IPS-18a (cell line): ENCODE measurements around the gene PTPRG.
A peak's percentile ranks its signal among the peaks of the same experiment; 100 is the strongest.

Experiments
- H3K27ac ChIP-seq: one replicate; pipeline ENCODE4 v1.5.1; 2013; ENCODE audit warnings: low read length
- H3K27me3 ChIP-seq: one replicate; pipeline ENCODE4 v1.6.1; 2013; ENCODE audit warnings: mild to moderate bottlenecking, low read length; ENCODE audit not compliant: control insufficient read depth, insufficient read depth
- H3K36me3 ChIP-seq: one replicate; pipeline ENCODE4 v1.6.1; 2013; ENCODE audit warnings: low read depth, low read length; ENCODE audit not compliant: control insufficient read depth
- H3K4me1 ChIP-seq: one replicate; pipeline ENCODE4 v1.6.1; 2013; ENCODE audit warnings: low read depth, low read length; ENCODE audit not compliant: control insufficient read depth
- H3K4me3 ChIP-seq: one replicate; pipeline ENCODE4 v1.5.1; 2013; ENCODE audit warnings: low read length
- H3K9ac ChIP-seq: one replicate; pipeline ENCODE4 v1.6.1; 2013; ENCODE audit warnings: mild to moderate bottlenecking, low read length, moderate library complexity
- H3K9me3 ChIP-seq: one replicate; pipeline ENCODE4 v1.6.1; 2013; ENCODE audit warnings: low read depth, low read length; ENCODE audit not compliant: control insufficient read depth

The PTPRG gene

DNA sequence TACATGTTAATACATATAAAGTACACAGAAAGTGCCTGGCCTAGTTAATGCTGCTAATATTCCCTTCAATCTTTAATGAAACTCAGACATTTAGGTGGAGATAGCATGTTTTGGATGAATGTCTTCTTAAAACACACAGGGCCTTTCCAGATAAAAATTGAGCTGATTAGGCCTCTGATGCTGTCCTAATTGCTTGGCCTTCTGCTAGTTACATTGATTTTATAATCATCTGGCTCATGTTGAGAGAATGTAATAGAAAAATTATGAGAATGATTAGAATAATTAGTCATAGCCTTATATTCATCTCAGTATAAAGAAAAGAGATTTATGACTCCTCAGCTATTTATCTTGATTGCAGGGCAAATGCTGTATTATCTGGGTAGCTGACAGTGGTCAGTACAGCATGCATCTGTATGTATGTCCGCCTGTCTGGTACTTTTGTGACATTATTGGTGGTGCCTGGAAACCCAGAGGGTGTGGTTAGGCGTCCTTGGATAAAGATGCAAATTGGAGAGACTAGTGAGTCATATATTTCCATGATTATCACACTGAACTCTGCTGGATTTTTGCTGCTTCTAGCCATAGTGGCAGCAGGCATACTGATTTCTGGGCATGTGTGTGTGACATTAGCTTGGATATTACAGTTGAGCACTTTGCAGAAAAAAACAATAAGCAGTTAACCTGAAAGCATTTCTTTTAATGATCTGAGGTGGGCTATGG is 691.2 kb downstream of the PTPRG start:
- no peak overlapping the region for H3K9ac ChIP-seq
- no peaks in the 10 kb centered on the region for H3K9me3 ChIP-seq
- H3K27ac ChIP-seq: no peak overlapping the region
- no peaks in the 10 kb centered on the region for H3K27me3 ChIP-seq
- H3K4me3 ChIP-seq: no peak overlapping the region
- H3K4me1 ChIP-seq: peaks cover 14% of the 10 kb centered on the region
- peaks cover 6% of the 10 kb centered on the region for H3K36me3 ChIP-seq

DNA sequence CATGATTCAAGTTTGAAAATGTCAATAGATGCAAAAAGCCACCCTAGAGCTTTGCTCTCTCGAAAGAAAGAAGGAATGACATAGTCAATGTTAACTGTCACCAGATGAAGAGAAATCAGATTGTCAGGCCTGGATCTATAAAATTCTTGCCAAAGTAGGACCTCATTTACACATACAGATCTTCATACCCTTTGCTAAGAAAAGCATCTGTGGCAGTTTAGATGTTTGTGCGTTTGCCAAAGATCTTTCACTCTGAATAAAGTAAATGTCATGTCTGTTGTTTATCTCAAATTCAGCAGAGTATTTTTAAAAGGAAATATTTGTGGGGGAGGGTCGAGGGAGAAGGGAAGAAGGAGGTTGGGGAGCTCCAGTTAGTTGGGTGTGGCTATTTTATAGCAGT is 692.6 kb downstream of the PTPRG start:
- H3K4me3 ChIP-seq: no peak overlapping the region
- no peaks in the 10 kb centered on the region for H3K9me3 ChIP-seq
- H3K27ac ChIP-seq: no peak overlapping the region
- H3K36me3 ChIP-seq: peaks cover 6% of the 10 kb centered on the region
- H3K27me3 ChIP-seq: no peaks in the 10 kb centered on the region
- no peak overlapping the region for H3K9ac ChIP-seq
- peaks cover 3% of the 10 kb centered on the region for H3K4me1 ChIP-seq

DNA sequence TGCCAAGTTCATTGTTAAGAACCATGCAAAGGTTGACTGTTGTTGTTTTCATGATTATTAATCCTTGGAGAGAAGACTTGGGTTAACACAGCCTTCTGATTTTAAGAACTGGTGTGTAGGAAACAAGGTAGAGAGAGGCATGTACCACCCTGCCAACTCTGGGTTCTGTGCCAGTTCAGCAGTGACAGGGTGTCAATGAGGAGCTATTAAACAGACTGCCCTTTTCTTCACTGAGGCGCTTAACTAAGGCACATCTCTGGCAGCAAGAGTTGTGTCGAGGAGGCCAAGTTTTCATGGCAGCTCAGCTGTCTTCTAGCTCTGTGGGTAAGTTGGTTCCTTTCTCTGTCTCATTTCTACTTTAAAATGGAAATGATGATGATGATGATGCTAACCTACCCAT is 694.4 kb downstream of the PTPRG start:
- H3K27ac ChIP-seq: no peak overlapping the region
- H3K4me3 ChIP-seq: no peak overlapping the region
- H3K27me3 ChIP-seq: no peaks in the 10 kb centered on the region
- H3K9ac ChIP-seq: no peak overlapping the region
- H3K36me3 ChIP-seq: peaks cover 6% of the 10 kb centered on the region
- H3K4me1 ChIP-seq: peaks cover 2% of the 10 kb centered on the region
- no peaks in the 10 kb centered on the region for H3K9me3 ChIP-seq

DNA sequence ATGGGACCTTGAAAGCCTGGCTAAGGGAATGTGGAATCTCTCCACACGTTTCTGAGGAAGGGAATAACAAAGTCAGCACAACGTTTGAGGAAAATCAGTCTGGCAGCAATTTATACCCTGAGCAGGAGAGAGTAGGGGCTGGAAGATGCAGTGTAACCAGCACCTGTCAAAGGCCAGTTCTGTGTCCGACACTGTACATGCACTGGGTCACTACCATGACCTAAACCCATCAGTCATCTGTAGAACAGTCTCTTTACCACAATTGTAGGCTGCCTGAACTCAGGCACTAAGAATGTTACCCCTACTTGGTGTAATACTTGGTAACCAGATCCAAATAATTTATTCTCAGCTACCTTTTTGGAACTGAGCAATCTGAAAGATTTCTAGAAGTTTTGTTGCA is 698.6 kb downstream of the PTPRG start:
- no peaks in the 10 kb centered on the region for H3K27me3 ChIP-seq
- no peak overlapping the region for H3K4me3 ChIP-seq
- no peaks in the 10 kb centered on the region for H3K9me3 ChIP-seq
- H3K9ac ChIP-seq: no peak overlapping the region
- H3K36me3 ChIP-seq: peaks cover 16% of the 10 kb centered on the region
- peaks cover 8% of the 10 kb centered on the region for H3K4me1 ChIP-seq
- H3K27ac ChIP-seq: no peak overlapping the region

DNA sequence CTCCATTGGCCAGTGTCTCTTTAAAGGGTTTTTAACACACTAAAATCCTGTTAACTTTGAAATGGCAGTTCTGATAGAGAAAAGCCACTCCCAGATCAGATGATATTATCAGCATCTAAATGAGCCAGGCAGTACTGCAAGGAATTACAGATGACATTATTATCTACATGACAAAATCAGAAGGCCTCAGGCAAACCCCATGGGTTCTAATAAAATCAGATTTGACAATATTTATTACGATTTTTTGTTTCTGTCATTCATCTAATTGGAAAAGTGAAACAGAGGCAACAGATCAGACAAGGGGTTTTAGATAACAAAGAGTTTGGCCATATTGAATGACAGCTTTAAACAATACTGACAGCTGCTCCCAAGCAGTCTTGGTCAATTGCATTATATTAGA is 699.3 kb downstream of the PTPRG start:
- H3K4me1 ChIP-seq: peaks cover 8% of the 10 kb centered on the region
- no peak overlapping the region for H3K4me3 ChIP-seq
- no peaks in the 10 kb centered on the region for H3K27me3 ChIP-seq
- peaks cover 9% of the 10 kb centered on the region for H3K36me3 ChIP-seq
- H3K9ac ChIP-seq: no peak overlapping the region
- no peaks in the 10 kb centered on the region for H3K9me3 ChIP-seq
- H3K27ac ChIP-seq: peak overlapping the region; percentile 44

DNA sequence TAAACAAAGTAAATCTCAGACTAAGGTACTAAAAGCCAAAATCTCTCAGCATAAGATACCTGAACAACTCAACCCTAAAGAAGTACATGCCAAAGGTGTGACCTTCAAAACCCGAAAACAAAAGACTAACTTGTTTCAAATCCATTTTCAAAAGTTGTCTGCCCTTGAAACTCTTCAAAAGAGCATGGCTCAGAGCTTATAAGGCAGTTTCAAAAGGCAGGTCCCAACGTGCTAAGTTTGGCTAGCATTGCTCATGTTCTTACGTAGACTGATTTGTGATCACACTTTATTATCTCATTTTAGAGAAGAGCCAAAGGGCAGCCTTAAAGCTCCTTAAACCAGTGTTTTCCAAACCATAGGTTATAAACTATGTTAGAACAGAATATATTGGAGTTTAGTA is 699.8 kb downstream of the PTPRG start:
- peaks cover 8% of the 10 kb centered on the region for H3K4me1 ChIP-seq

DNA sequence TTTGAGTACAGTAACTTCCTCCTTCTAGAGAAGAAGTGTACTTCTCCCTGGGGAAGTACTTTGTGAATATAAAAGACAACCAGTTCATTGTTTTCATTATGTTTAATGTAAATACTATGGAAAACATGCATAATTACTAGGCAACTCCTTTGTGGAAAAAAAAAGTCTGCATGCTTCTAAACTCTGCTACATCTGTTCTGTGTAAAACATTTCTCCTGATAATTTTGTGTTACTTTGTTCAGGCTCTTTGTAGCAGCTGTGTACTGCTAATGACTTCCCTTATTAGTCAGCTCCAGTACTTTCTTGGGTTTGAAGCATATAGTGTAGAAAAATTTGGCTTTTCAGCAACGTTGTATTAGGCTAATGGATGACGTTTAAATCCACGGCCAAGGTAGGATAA is 700.4 kb downstream of the PTPRG start:
- Histone ChIP-seq H3K9me3 (no peaks in the 10 kb centered on the region), H3K4me3 (no peak overlapping the region)

More for the DNA sequence above, 699.8 kb downstream of the PTPRG start:
- Histone ChIP-seq H3K36me3 (peaks cover 9% of the 10 kb centered on the region), H3K4me3 (no peak overlapping the region), H3K9me3 (no peaks in the 10 kb centered on the region), H3K9ac (no peak overlapping the region), H3K27me3 (no peaks in the 10 kb centered on the region), H3K27ac (peak overlapping the region; percentile 44)

DNA sequence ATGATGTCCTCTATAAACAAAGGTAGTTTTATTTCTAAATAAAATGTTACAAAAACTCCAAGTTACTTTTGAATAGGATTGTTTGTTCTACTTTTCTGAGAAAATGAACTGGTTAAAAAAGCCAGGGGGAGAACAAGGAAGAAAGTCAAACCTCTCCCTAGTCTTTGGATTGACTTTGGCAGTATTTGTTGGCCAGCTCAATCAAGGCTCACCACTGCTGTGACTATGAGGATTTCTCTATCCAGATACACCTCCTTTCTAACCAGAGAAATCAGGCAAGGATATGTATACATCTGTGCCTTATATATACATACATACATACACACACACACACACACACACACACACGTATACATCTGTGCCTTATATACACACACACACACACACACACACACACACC is 704.2 kb downstream of the PTPRG start:
- H3K9me3 ChIP-seq: no peaks in the 10 kb centered on the region
- peaks cover 8% of the 10 kb centered on the region for H3K4me1 ChIP-seq
- H3K9ac ChIP-seq: no peak overlapping the region
- peaks cover 29% of the 10 kb centered on the region for H3K36me3 ChIP-seq
- no peak overlapping the region for H3K4me3 ChIP-seq
- no peak overlapping the region for H3K27ac ChIP-seq
- H3K27me3 ChIP-seq: no peaks in the 10 kb centered on the region

More for the DNA sequence above, 700.4 kb downstream of the PTPRG start:
- Histone ChIP-seq H3K27me3 (no peaks in the 10 kb centered on the region), H3K27ac (no peak overlapping the region), H3K4me1 (peaks cover 8% of the 10 kb centered on the region), H3K9ac (no peak overlapping the region), H3K36me3 (peaks cover 9% of the 10 kb centered on the region)

DNA sequence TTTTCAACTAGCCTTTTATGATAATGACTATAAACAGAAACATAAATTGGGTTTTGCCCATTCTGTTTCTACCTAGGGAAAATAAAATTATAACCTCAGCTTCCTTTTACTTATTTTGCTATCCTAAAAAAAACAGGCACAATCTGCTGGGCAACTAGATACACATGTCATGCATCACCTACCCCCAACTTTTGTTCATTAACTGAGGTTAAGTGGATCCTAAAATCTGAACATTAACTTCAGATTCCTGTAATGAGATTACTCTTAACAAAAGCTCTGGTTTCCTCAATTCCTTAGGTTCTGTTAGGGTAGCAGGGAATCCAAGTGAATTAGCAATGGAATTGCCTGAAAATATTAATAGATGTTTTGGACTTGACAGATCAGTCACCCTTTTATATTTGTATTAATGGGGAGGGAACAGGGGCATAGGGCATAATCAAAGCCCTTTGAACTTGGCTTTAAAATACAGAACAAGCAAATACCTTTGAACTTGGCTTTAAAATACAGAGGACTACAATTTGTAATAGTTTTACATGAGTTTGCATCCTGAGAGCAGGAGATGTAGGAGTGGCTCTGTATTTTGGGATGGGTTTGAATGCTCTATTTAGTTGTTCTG is 705.4 kb downstream of the PTPRG start:
- H3K4me1 ChIP-seq: no peaks in the 10 kb centered on the region
- no peak overlapping the region for H3K9ac ChIP-seq
- no peak overlapping the region for H3K4me3 ChIP-seq
- H3K9me3 ChIP-seq: no peaks in the 10 kb centered on the region
- no peaks in the 10 kb centered on the region for H3K27me3 ChIP-seq
- H3K36me3 ChIP-seq: peaks cover 35% of the 10 kb centered on the region
- no peak overlapping the region for H3K27ac ChIP-seq

DNA sequence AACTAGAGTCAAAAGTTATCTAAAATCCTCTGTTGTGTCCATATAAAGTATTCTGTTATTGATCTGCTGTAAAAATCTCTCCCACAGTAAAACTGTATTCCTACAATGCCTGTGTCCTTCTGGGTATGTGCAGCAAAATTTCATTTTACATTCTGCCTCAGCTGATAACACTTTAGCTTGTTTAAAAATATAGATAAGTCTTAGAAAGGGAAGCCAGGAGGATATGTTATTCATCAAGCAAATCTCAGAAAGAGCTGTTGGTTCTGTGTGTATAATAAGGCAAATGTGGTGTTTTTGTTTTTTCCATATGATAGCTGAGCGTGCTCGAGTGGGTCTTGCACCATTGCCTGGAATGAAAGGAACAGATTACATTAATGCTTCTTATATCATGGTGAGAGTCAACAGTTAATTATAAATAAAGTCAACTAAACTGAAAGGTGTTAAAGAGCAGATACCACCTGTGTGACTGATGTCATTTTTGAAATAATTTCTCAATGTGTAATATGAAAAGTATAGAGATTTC is 715.3 kb downstream of the PTPRG start:
- Histone ChIP-seq H3K4me1 (no peaks in the 10 kb centered on the region), H3K9me3 (no peaks in the 10 kb centered on the region), H3K27ac (no peak overlapping the region), H3K36me3 (peaks cover 58% of the 10 kb centered on the region), H3K9ac (no peak overlapping the region), H3K4me3 (no peak overlapping the region), H3K27me3 (no peaks in the 10 kb centered on the region)

DNA sequence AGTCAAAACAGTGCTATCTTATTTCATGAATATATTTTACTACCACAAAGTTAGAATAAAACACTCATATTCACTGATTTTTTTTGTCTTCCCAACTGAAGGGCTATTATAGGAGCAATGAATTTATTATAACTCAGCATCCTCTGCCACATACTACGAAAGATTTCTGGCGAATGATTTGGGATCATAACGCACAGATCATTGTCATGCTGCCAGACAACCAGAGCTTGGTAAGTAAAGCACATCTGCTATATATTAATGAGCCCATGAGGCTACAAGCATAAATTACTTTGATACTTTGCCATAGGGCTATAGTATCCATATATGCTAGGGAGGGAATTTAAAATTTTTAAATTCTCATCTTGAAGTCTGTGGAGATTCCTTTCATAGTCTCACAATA is 716.1 kb downstream of the PTPRG start:
- no peaks in the 10 kb centered on the region for H3K9me3 ChIP-seq
- H3K36me3 ChIP-seq: peaks cover 57% of the 10 kb centered on the region
- no peak overlapping the region for H3K4me3 ChIP-seq
- H3K9ac ChIP-seq: no peak overlapping the region
- H3K27ac ChIP-seq: no peak overlapping the region
- H3K4me1 ChIP-seq: no peaks in the 10 kb centered on the region
- H3K27me3 ChIP-seq: no peaks in the 10 kb centered on the region

DNA sequence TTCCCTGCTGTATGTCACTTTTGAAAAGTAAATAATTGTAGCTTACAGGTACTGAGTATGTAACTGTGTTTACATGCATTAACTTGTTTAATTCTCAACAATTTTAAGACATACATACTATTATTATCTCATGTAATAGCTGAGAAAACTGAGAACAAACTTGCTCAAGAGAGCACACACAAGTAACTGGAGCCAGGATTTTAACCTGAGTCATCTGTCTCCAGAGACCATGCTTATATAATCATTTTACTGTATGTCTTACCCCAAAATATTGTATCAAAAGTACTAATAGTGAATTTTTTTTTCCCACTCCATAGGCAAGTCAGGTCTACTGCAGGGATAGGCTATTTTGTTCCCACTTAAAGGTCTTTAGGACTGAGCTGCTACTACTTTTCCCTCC is 716.6 kb downstream of the PTPRG start:
- H3K36me3 ChIP-seq: peaks cover 52% of the 10 kb centered on the region
- no peaks in the 10 kb centered on the region for H3K27me3 ChIP-seq
- no peak overlapping the region for H3K9ac ChIP-seq
- no peaks in the 10 kb centered on the region for H3K4me1 ChIP-seq
- H3K9me3 ChIP-seq: no peaks in the 10 kb centered on the region
- no peak overlapping the region for H3K4me3 ChIP-seq
- H3K27ac ChIP-seq: no peak overlapping the region
